Activated naive CD4-positive, alpha-beta T cell treated with anti-CD3 and anti-CD28 coated beads, Interleukin-2, amount 50 U/mL, for 16 hours (primary cell): ENCODE data around the gene NUP210.

Experiments
- DNase-seq: peaks from one replicate; pipeline ENCODE4 v3.0.0-alpha.2; 2020

NUP210 gene

GRCh38 chr3:13318626-13319470 is 101.3 kb downstream of the NUP210 start:
- no peak for DNase-seq

- no peak for DNase-seq
Measured at GRCh38 chr3:13317596-13318320, 102.4 kb downstream of the NUP210 start.

GRCh38 chr3:13316603-13317002 is 103.5 kb downstream of the NUP210 start:
- no peak for DNase-seq

GRCh38 chr3:13314877-13315276 is 105.2 kb downstream of the NUP210 start:
- no peak for DNase-seq

GRCh38 chr3:13313813-13314212 is 106.3 kb downstream of the NUP210 start:
- no peak for DNase-seq

GRCh38 chr3:13309004-13309403 is 111.1 kb downstream of the NUP210 start:
- DNase-seq: no peak

- no peak for DNase-seq
Measured at GRCh38 chr3:13308380-13308801, 111.7 kb downstream of the NUP210 start.

- no peak for DNase-seq
Measured at GRCh38 chr3:13307041-13307440, 113.1 kb downstream of the NUP210 start.

- DNase-seq: no peak
Measured at GRCh38 chr3:13305623-13306022, 114.5 kb downstream of the NUP210 start.

GRCh38 chr3:13303410-13303809 is 116.7 kb downstream of the NUP210 start:
- no peak for DNase-seq

- DNase-seq: no peak
Measured at GRCh38 chr3:13301286-13301987, 118.7 kb downstream of the NUP210 start.

- no peak for DNase-seq
Measured at GRCh38 chr3:13300546-13301285, 119.4 kb downstream of the NUP210 start.

GRCh38 chr3:13299531-13300155 is 120.5 kb downstream of the NUP210 start:
- no peak for DNase-seq

GRCh38 chr3:13296662-13297061 is 123.5 kb downstream of the NUP210 start:
- no peak for DNase-seq

- no peak for DNase-seq
Measured at GRCh38 chr3:13294442-13295351, 125.4 kb downstream of the NUP210 start.

- no peak for DNase-seq
Measured at GRCh38 chr3:13292375-13292774, 127.7 kb downstream of the NUP210 start.

- no peak for DNase-seq
Measured at GRCh38 chr3:13290941-13291340, 129.2 kb downstream of the NUP210 start.

GRCh38 chr3:13289771-13290285 is 130.3 kb downstream of the NUP210 start:
- DNase-seq: no peak

GRCh38 chr3:13288732-13289718 is 131.1 kb downstream of the NUP210 start:
- DNase-seq: no peak

- no peak for DNase-seq
Measured at GRCh38 chr3:13287833-13288232, 132.3 kb downstream of the NUP210 start.
